ENCODE measurements around the gene IQGAP1.
A peak's percentile ranks its signal among the peaks of the same experiment; 100 is the strongest.

The IQGAP1 gene

GRCh38 chr15:90535254-90535653, 147.2 kb downstream of the IQGAP1 start:
- DNase-seq = no peak

- DNase-seq = peak; percentile 66
Observed at GRCh38 chr15:90539789-90540188, 151.7 kb downstream of the IQGAP1 start.

- no peak for DNase-seq
Observed at GRCh38 chr15:90540768-90541167, 152.7 kb downstream of the IQGAP1 start.

- no peak for DNase-seq
Observed at GRCh38 chr15:90545095-90545494, 157.1 kb downstream of the IQGAP1 start.

GRCh38 chr15:90547540-90547939, 159.5 kb downstream of the IQGAP1 start:
- DNase-seq = no peak

GRCh38 chr15:90550919-90551318, 162.9 kb downstream of the IQGAP1 start:
- no peak for DNase-seq
